OCI-LY3 (cell line): ENCODE results near the gene KCNQ1.

Experiments
- H2AFZ ChIP-seq: fragments of 200-600, 300-600 bp; shearing (Covaris generic); 2 replicates; pipeline ENCODE4 v1.6.0; 2014; ENCODE audit warnings: antibody characterized with exemption, low read depth, low read length
- H3K27ac ChIP-seq: fragments of 200-600, 300-600 bp; sonication (generic); 2 replicates; pipeline ENCODE4 v1.5.1; 2014; ENCODE audit warnings: mild to moderate bottlenecking, low read length, moderate library complexity, mixed read lengths
- H3K27me3 ChIP-seq: fragments of 200-600, 300-600 bp; sonication (generic); 2 replicates; pipeline ENCODE4 v1.6.1; 2014; ENCODE audit warnings: low read depth, low read length, mixed read lengths
- H3K36me3 ChIP-seq: fragments of 200-600, 300-600 bp; sonication (generic); replicated peaks from 2 replicates; pipeline ENCODE3; 2014; ENCODE audit warnings: low read depth, low read length, mixed read lengths
- H3K4me1 ChIP-seq: fragments of 300-600, 200-600 bp; sonication (generic); 2 replicates; pipeline ENCODE4 v1.6.1; 2014; ENCODE audit warnings: low read length, mixed read lengths
- H3K4me2 ChIP-seq: fragments of 200-600, 300-600 bp; sonication (generic); 2 replicates; pipeline ENCODE4 v1.6.1; 2014; ENCODE audit warnings: low read length, mixed read lengths
- H3K4me3 ChIP-seq: fragments of 300-600, 200-600 bp; sonication (generic); 2 replicates; pipeline ENCODE4 v1.5.1; 2014; ENCODE audit warnings: antibody characterized with exemption, mild to moderate bottlenecking, low read length, moderate library complexity
- H3K79me2 ChIP-seq: fragments of 300-600, 200-600 bp; shearing (Covaris generic); 2 replicates; pipeline ENCODE4 v1.6.1; 2014; ENCODE audit warnings: mild to moderate bottlenecking, low read length, mixed read lengths
- H3K9ac ChIP-seq: fragments of 300-600, 200-600 bp; shearing (Covaris generic); 2 replicates; pipeline ENCODE4 v1.6.0; 2014; ENCODE audit warnings: mild to moderate bottlenecking, low read length, moderate library complexity
- H3K9me3 ChIP-seq: fragments of 200-600, 300-600 bp; shearing (Covaris generic); 2 replicates; pipeline ENCODE4 v1.6.1; 2014; ENCODE audit warnings: low read length, mixed read lengths; ENCODE audit not compliant: insufficient read depth
- H4K20me1 ChIP-seq: fragments of 200-600, 300-600 bp; sonication (generic); 2 replicates; pipeline ENCODE4 v1.6.1; 2016; ENCODE audit warnings: low read length, mixed read lengths; ENCODE audit not compliant: insufficient read depth
- CTCF ChIP-seq: fragments of 200-600, 300-600 bp; sonication (generic); IDR thresholded peaks from 2 replicates; pipeline ENCODE4 v1.5.1; 2014; ENCODE audit warnings: antibody characterized with exemption, low read length, low read depth
- EZH2phosphoT487 ChIP-seq: fragments of 200-600 bp; shearing (Covaris generic); IDR thresholded peaks from 2 replicates; pipeline ENCODE4 v1.6.1; 2018; ENCODE audit warnings: antibody characterized with exemption, mixed run types, low read depth

The KCNQ1 gene

GRCh38 chr11:2726964-2727363 is 282.2 kb downstream of the KCNQ1 start:
- Histone ChIP-seq H3K4me3 (no peak overlapping the region), H3K4me1 (no peaks in the 10 kb centered on the region), H2AFZ (no peak overlapping the region), H4K20me1 (no peaks in the 10 kb centered on the region), H3K36me3 (no peaks in the 10 kb centered on the region), H3K27me3 (peaks cover 7% of the 10 kb centered on the region; the same call in 1 of the 2 replicates), H3K9ac (no peak overlapping the region), H3K79me2 (no peaks in the 10 kb centered on the region), H3K9me3 (no peaks in the 10 kb centered on the region), H3K4me2 (no peak overlapping the region), H3K27ac (no peak overlapping the region)
- TF ChIP-seq CTCF = no peak
- TF ChIP-seq EZH2phosphoT487 = no peak

GRCh38 chr11:2728128-2728662 is 283.4 kb downstream of the KCNQ1 start:
- Histone ChIP-seq H3K27ac (no peak overlapping the region), H3K9ac (no peak overlapping the region), H3K4me1 (no peaks in the 10 kb centered on the region), H3K4me2 (no peak overlapping the region), H3K27me3 (peaks cover 7% of the 10 kb centered on the region; the same call in 1 of the 2 replicates), H4K20me1 (no peaks in the 10 kb centered on the region), H3K4me3 (no peak overlapping the region), H2AFZ (no peak overlapping the region), H3K36me3 (no peaks in the 10 kb centered on the region), H3K9me3 (no peaks in the 10 kb centered on the region), H3K79me2 (no peaks in the 10 kb centered on the region)
- TF ChIP-seq EZH2phosphoT487 = no peak

DNA sequence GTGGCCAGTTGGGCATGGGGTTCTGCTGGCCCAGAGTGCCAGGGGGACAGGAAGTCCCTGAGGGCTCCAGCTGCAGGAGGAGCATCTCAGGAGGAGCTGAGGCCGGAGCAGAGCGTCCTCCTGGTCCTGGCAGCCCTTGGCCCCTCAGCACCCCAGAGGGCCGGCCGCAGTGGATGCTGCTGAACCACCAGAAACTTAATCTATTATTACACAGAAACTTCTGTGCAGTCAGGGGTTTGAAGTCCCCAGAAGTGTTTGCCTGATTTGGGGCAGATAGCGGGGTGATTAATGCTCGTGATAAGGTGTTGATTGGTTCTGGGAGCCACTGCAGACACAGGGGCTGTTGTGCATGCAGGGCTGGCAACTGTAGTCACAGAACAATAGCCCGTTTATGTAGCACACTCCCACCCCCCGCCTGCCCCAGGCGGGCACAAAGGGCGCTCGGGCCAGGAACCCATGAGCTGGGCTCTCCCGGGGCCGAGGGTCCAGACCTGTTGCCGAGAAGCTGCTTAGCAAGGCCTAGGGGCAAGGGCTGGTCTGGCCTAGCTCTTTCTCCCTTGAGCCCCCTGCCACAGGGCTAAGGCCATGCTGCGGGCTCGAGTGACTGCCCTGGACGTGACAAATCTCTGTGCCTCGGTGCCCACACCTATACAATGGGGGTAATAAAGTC is 284.0 kb downstream of the KCNQ1 start:
- H3K36me3 ChIP-seq = no peaks in the 10 kb centered on the region
- no peaks in the 10 kb centered on the region for H3K4me1 ChIP-seq
- H3K9ac ChIP-seq = no peak overlapping the region
- H2AFZ ChIP-seq = no peak overlapping the region
- H3K4me2 ChIP-seq = no peak overlapping the region
- H3K4me3 ChIP-seq = no peak overlapping the region
- H4K20me1 ChIP-seq = no peaks in the 10 kb centered on the region
- peaks cover 7% of the 10 kb centered on the region; the same call in 1 of the 2 replicates for H3K27me3 ChIP-seq
- H3K27ac ChIP-seq = no peak overlapping the region
- no peaks in the 10 kb centered on the region for H3K79me2 ChIP-seq
- no peaks in the 10 kb centered on the region for H3K9me3 ChIP-seq
- TF ChIP-seq EZH2phosphoT487 (no peak), CTCF (no peak)

GRCh38 chr11:2729841-2730240 is 285.0 kb downstream of the KCNQ1 start:
- H3K4me1 ChIP-seq = no peaks in the 10 kb centered on the region
- no peaks in the 10 kb centered on the region for H4K20me1 ChIP-seq
- H2AFZ ChIP-seq = no peak overlapping the region
- H3K79me2 ChIP-seq = no peaks in the 10 kb centered on the region
- no peak overlapping the region for H3K4me3 ChIP-seq
- TF ChIP-seq EZH2phosphoT487 (no peak), CTCF (no peak)
- no peak overlapping the region for H3K27ac ChIP-seq
- H3K9ac ChIP-seq = no peak overlapping the region
- peaks cover 7% of the 10 kb centered on the region; the same call in 1 of the 2 replicates for H3K27me3 ChIP-seq
- H3K9me3 ChIP-seq = no peaks in the 10 kb centered on the region
- H3K36me3 ChIP-seq = no peaks in the 10 kb centered on the region
- no peak overlapping the region for H3K4me2 ChIP-seq
